Measurements from ENCODE around the gene PTPRD.

DNA sequence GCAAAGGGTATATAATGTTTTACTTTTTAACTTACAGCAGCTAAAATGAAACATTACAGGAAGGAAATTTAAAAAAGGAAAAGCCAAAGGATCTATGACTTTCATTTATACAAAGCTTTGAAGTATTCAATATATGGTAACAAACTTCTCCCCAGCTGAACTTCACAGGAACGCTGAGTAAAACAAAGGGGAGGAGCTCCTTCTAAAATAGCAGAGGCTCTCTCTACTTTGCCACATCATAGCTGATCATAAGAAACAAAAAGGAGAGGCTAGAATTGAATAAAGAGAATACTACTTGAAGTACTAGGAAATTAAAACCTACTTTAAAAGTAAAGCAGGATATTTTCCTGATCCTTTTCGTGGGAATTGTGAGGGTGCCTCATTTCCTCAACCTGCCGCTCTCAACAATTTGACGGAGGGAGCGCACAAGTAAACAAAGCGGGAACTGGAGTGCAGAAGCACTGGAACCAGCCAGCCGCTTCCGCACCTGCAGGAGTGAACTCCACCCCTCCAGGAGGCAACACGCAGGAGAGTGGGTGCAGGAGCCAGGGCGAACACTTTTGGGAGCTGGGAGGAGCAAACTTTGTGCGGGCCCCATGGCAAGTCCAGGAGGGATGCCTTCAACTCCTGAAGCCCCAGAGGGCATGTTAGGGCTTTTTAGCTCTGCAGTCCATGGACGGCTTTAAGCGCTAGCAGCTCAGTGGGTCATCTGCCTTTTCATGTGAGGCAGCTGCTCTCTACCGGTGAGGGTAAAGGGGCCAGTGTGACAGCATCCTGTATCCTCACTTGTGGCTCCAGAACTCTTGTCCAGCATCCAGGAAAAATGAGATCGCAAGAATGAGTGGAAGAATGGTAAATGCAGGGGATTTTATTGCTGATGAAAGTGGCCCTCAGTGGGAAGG lies 757.4 kb downstream of the PTPRD start:
- TF ChIP-seq, protein P1, sequence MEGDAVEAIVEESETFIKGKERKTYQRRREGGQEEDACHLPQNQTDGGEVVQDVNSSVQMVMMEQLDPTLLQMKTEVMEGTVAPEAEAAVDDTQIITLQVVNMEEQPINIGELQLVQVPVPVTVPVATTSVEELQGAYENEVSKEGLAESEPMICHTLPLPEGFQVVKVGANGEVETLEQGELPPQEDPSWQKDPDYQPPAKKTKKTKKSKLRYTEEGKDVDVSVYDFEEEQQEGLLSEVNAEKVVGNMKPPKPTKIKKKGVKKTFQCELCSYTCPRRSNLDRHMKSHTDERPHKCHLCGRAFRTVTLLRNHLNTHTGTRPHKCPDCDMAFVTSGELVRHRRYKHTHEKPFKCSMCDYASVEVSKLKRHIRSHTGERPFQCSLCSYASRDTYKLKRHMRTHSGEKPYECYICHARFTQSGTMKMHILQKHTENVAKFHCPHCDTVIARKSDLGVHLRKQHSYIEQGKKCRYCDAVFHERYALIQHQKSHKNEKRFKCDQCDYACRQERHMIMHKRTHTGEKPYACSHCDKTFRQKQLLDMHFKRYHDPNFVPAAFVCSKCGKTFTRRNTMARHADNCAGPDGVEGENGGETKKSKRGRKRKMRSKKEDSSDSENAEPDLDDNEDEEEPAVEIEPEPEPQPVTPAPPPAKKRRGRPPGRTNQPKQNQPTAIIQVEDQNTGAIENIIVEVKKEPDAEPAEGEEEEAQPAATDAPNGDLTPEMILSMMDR (IDR thresholded peaks at IDR 0.05 in 4 of 5, conservative IDR thresholded peaks at IDR 0.05 in 1 of 5) = no peak
- no peak for TF ChIP-seq POLR2A (IDR thresholded peaks at IDR 0.05)
